ENCODE results near the gene MYO3A. TPM values are rescaled to one million over a fixed set of nuclear protein-coding genes. Genes with fewer than 3 reads are reported as not detected.

Gene MYO3A
- polyA plus RNA-seq, 3 donors, result not detected

GRCh38 chr10:26029858-26030257 is 95.8 kb downstream of the MYO3A start:
- no peaks in the 10 kb centered on the region for H3K27me3 ChIP-seq (ENCODE audit: control insufficient read depth in 2 of 2, insufficient read depth in 2 of 2, low read length in 2 of 2)
- H3K27ac ChIP-seq (ENCODE audit: low read depth in 1 of 2, low read length in 2 of 2), result no peak overlapping the region
- H3K9me3 Mint-ChIP-seq, result peaks cover 0 to 6% (median 0%) of the 10 kb centered on the region in 7 donors
- no peaks in the 10 kb centered on the region for H3K4me1 ChIP-seq (ENCODE audit: control insufficient read depth in 1 of 2, insufficient read depth in 2 of 2, low read length in 2 of 2)
- H3K27ac Mint-ChIP-seq, result no peak overlapping the region
- H3K79me2 ChIP-seq (ENCODE audit: insufficient read depth, low read length), result no peaks in the 10 kb centered on the region
- H3K9ac ChIP-seq (ENCODE audit: insufficient read depth, low read length, poor library complexity, severe bottlenecking), result no peak overlapping the region
- no peaks in the 10 kb centered on the region for H4K20me1 ChIP-seq (ENCODE audit: insufficient read depth, low read length)
- intact Hi-C loops (cut with micrococcal nuclease), result no loop called here
- H3K27me3 Mint-ChIP-seq (ENCODE audit: low read depth in 3 of 3), result no peaks in the 10 kb centered on the region
- no peak for DNase-seq
- no peaks in the 10 kb centered on the region for H3K4me1 Mint-ChIP-seq
- no peaks in the 10 kb centered on the region for H3K36me3 Mint-ChIP-seq
- H3K4me3 ChIP-seq (replicated peaks in 1 of 3; ENCODE audit: low read depth in 2 of 3, low read length in 3 of 3), result no peak overlapping the region
- no peak overlapping the region for H3K4me3 Mint-ChIP-seq
- no peaks in the 10 kb centered on the region for H3K9me3 ChIP-seq (replicated peaks in 1 of 2; ENCODE audit: control insufficient read depth in 1 of 2, insufficient read depth in 1 of 2, low read length in 2 of 2)
- H3K36me3 ChIP-seq (replicated peaks in 1 of 2; ENCODE audit: control insufficient read depth in 1 of 2, insufficient read depth in 2 of 2, low read length in 2 of 2), result no peaks in the 10 kb centered on the region
- TF ChIP-seq CTCF (IDR thresholded peaks at IDR 0.05), result no peak
- no peak overlapping the region for H3K4me2 ChIP-seq (replicated peaks; ENCODE audit: extremely low read depth, low read length, poor library complexity, severe bottlenecking)
- H2AFZ ChIP-seq (ENCODE audit: insufficient read depth, low read depth, low read length, poor library complexity, severe bottlenecking), result no peak overlapping the region
- 80% methylated on average over 2 of the region's 3 CpGs for WGBS (ENCODE audit: insufficient coverage)

GRCh38 chr10:26031300-26031699 is 97.3 kb downstream of the MYO3A start:
- no CpG with 5 or more reads among the region's 3 CpGs for WGBS (ENCODE audit: insufficient coverage)
- Histone ChIP-seq H3K9ac (ENCODE audit: insufficient read depth, low read length, poor library complexity, severe bottlenecking) (no peak overlapping the region), H3K4me3 (replicated peaks in 1 of 3; ENCODE audit: low read depth in 2 of 3, low read length in 3 of 3) (no peak overlapping the region), H3K27me3 (ENCODE audit: control insufficient read depth in 2 of 2, insufficient read depth in 2 of 2, low read length in 2 of 2) (no peaks in the 10 kb centered on the region), H2AFZ (ENCODE audit: insufficient read depth, low read depth, low read length, poor library complexity, severe bottlenecking) (no peak overlapping the region), H3K9me3 (replicated peaks in 1 of 2; ENCODE audit: control insufficient read depth in 1 of 2, insufficient read depth in 1 of 2, low read length in 2 of 2) (no peaks in the 10 kb centered on the region), H3K36me3 (replicated peaks in 1 of 2; ENCODE audit: control insufficient read depth in 1 of 2, insufficient read depth in 2 of 2, low read length in 2 of 2) (no peaks in the 10 kb centered on the region), H3K27ac (ENCODE audit: low read depth in 1 of 2, low read length in 2 of 2) (no peak overlapping the region), H3K79me2 (ENCODE audit: insufficient read depth, low read length) (no peaks in the 10 kb centered on the region), H4K20me1 (ENCODE audit: insufficient read depth, low read length) (no peaks in the 10 kb centered on the region), H3K4me2 (replicated peaks; ENCODE audit: extremely low read depth, low read length, poor library complexity, severe bottlenecking) (no peak overlapping the region), H3K4me1 (ENCODE audit: control insufficient read depth in 1 of 2, insufficient read depth in 2 of 2, low read length in 2 of 2) (no peaks in the 10 kb centered on the region)
- Mint-ChIP-seq H3K9me3 (peaks cover 0 to 6% (median 3%) of the 10 kb centered on the region in 7 donors), H3K36me3 (no peaks in the 10 kb centered on the region), H3K27ac (no peak overlapping the region), H3K4me1 (no peaks in the 10 kb centered on the region), H3K27me3 (ENCODE audit: low read depth in 3 of 3) (no peaks in the 10 kb centered on the region), H3K4me3 (no peak overlapping the region)
- no peak for DNase-seq
- intact Hi-C loops (cut with micrococcal nuclease), result no loop called here
- no peak for TF ChIP-seq CTCF (IDR thresholded peaks at IDR 0.05)
